Omental fat pad (tissue), 4 donors: ENCODE results near the gene TMEM126B. TPM values are rescaled to one million over a fixed set of nuclear protein-coding genes. Genes with fewer than 3 reads are reported as not detected.

Experiments used
- ATAC-seq: fragments of 150-250 bp; one replicate; pipeline ENCODE4 v1.9.1; 2016; ENCODE audit warnings: mild to moderate bottlenecking, moderate library complexity; ENCODE audit not compliant: low FRiP score
- DNase-seq: peaks from one replicate; pipeline ENCODE4 v3.0.0-alpha.2; 2019; ENCODE audit warnings: low spot score
- total RNA-seq, 4 donors: library from RNA; depleted of rRNA; stranded (reverse); fragments of >200 nt; gene quantifications; one replicate each; pipeline ENCODE4 v1.1.0, GENCODE V29; 2016
- TF ChIP-seq, protein P1 (sequence below), 3 donors: fragments of 450-650 bp; IDR thresholded peaks; one replicate each; pipeline ENCODE4 v1.5.1; 2016 to 2017; ENCODE audit warnings: antibody characterized with exemption in 3 of 3, mild to moderate bottlenecking in 3 of 3, moderate library complexity in 2 of 3

The TMEM126B gene
- total RNA-seq = 10 to 100 TPM; 37.3 to 70.1 (median 54.7) TPM

DNA sequence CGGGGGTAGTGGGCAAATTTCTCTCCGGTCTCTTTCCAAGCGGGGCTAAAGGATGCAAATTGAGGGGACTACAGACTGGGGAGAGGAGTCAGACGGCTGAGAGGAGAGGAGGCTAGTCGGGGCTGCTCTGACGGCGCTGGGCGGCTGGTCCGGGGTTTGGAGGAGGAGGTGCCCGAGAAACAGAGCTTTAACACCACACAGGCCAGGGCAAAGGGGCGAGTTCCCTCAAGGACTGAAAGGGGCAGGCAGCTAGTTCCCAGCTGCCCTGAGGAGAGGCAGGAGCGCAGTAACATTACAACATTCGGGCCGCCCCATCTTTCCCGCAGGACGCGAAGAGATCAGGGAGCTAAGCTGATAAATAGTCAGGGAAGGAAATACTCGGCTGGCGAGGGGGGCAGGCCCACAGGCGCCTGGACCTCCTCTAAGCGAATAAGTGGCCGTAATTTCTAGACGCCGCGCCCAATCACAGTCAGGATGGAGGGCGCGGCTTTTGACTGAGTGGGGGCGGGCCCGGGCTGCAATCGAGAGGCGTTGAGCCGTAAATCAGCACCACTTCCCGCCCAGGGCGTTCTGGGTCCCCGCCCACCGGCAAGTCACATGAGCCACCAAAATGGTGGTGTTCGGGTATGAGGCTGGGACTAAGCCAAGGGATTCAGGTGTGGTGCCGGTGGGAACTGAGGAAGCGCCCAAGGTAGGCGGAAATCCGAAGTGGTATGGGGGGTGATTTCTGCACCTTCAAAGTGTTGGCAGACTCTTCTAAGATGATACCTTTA is at the start of gene TMEM126B:
TSS of gene TMEM126B (plus strand) at position 596 of the 773 bp plus-strand sequence. CDS start at position 611, 15 bp downstream.
- ATAC-seq (peak; percentile 100), DNase-seq (peak; percentile 91)
- TF ChIP-seq, protein P1, sequence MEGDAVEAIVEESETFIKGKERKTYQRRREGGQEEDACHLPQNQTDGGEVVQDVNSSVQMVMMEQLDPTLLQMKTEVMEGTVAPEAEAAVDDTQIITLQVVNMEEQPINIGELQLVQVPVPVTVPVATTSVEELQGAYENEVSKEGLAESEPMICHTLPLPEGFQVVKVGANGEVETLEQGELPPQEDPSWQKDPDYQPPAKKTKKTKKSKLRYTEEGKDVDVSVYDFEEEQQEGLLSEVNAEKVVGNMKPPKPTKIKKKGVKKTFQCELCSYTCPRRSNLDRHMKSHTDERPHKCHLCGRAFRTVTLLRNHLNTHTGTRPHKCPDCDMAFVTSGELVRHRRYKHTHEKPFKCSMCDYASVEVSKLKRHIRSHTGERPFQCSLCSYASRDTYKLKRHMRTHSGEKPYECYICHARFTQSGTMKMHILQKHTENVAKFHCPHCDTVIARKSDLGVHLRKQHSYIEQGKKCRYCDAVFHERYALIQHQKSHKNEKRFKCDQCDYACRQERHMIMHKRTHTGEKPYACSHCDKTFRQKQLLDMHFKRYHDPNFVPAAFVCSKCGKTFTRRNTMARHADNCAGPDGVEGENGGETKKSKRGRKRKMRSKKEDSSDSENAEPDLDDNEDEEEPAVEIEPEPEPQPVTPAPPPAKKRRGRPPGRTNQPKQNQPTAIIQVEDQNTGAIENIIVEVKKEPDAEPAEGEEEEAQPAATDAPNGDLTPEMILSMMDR (IDR thresholded peaks at IDR 0.05) = no peak

- TF ChIP-seq, protein P1 (IDR thresholded peaks at IDR 0.05) = no peak
- DNase-seq (no peak), ATAC-seq (no peak)
These were observed 46.3 kb upstream of the TMEM126B start for GRCh38 chr11:85582111-85582510.

GRCh38 chr11:85589373-85589772 is 39.0 kb upstream of the TMEM126B start:
- TF ChIP-seq, protein P1 (IDR thresholded peaks at IDR 0.05) = no peak
- no peak for ATAC-seq
- no peak for DNase-seq

- ATAC-seq = no peak
- DNase-seq = no peak
- TF ChIP-seq, protein P1 (IDR thresholded peaks at IDR 0.05) = no peak
These were observed 37.4 kb upstream of the TMEM126B start for GRCh38 chr11:85590848-85591483.

- TF ChIP-seq, protein P1 (IDR thresholded peaks at IDR 0.05) = peak in 1 of 3 donors; percentile 45
- DNase-seq (no peak), ATAC-seq (no peak)
These were observed 33.0 kb upstream of the TMEM126B start for GRCh38 chr11:85595285-85595884.

DNA sequence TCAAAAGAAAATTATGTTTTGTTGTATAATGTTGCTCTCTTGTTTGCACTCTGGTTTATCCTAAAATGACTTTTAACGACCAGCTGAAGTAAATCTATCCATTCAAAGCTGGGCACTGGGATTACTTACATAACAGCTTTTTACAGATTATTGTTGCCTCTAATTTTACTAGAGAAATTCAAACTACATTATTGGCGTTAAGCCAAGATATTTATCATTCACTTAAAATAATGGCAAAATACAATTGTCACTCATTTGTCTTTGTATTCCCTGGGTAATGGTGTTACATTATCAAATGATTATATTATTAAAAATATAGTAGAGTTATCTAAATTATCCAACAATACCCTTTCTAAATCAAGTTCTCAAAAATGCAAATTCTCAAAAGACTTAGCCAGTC is 31.5 kb upstream of the TMEM126B start:
- ATAC-seq (no peak), DNase-seq (no peak)
- TF ChIP-seq, protein P1 (IDR thresholded peaks at IDR 0.05) = no peak
